Esophagus muscularis mucosa (tissue), 4 donors: Measurements from ENCODE around the gene UBA7. TPM values are rescaled to one million over a fixed set of nuclear protein-coding genes. Genes with fewer than 3 reads are reported as not detected.

Source experiments
- DNase-seq: peaks from one replicate; pipeline ENCODE4 v3.0.0-alpha.2; 2017; ENCODE audit errors: extremely low spot score
- H3K27ac ChIP-seq, 4 donors: fragments of 200-600 bp; sonication (generic); replicated peaks in 1 of 4; 1 replicate in 3 of 4; 2 replicates in 1 of 4; pipeline ENCODE4 v1.5.1; 2016 to 2019; ENCODE audit warnings: mild to moderate bottlenecking in 1 of 4
- H3K27me3 ChIP-seq, 4 donors: fragments of 200-600 bp; sonication (generic); one replicate each; pipeline versions ENCODE4 v1.5.1 to v1.6.0; 2016 to 2019
- H3K36me3 ChIP-seq, 4 donors: fragments of 200-600 bp; sonication (generic); one replicate each; pipeline ENCODE4 v1.5.1; 2016 to 2019
- H3K4me1 ChIP-seq, 4 donors: fragments of 200-600 bp; sonication (generic); one replicate each; pipeline ENCODE4 v1.5.1; 2016 to 2019
- H3K4me3 ChIP-seq, 4 donors: fragments of 200-600 bp; sonication (generic); 1 replicate in 2 of 4; 2 replicates in 2 of 4; pipeline ENCODE4 v1.5.1; 2016 to 2019; ENCODE audit warnings: mild to moderate bottlenecking in 4 of 4, moderate library complexity in 1 of 4
- H3K9me3 ChIP-seq, 4 donors: fragments of 200-600 bp; sonication (generic); 1 replicate in 3 of 4; 2 replicates in 1 of 4; pipeline ENCODE4 v1.5.1; 2016 to 2019
- EP300 ChIP-seq: sonication (generic); formaldehyde crosslinking; IDR thresholded peaks from one replicate; pipeline ENCODE4 v1.6.1; 2017; ENCODE audit warnings: antibody characterized with exemption
- POLR2A ChIP-seq: fragments of 450-650 bp; IDR thresholded peaks from one replicate; pipeline ENCODE4 v1.6.1; 2017; ENCODE audit warnings: antibody characterized with exemption, moderate library complexity, mild to moderate bottlenecking, low read depth
- POLR2AphosphoS5 ChIP-seq, 2 donors: sonication (generic); formaldehyde crosslinking; IDR thresholded peaks; one replicate each; pipeline ENCODE4 v1.6.1; 2017; ENCODE audit warnings: antibody characterized with exemption in 2 of 2
- WGBS: methylation state at CpG from one replicate; pipeline ENCODE4 v1.1.5; 2018; 5-methylcytosine and 5-hydroxymethylcytosine counted together
- intact Hi-C: fragments of 100-400 bp; cut with DNase I; formaldehyde crosslinking; loops from one replicate; pipeline ENCODE4 v1.15.1; 2023
- total RNA-seq, 4 donors: library from RNA; depleted of rRNA; stranded (reverse); fragments of >200 nt; gene quantifications; one replicate each; pipeline versions ENCODE4 v1.1.0 to v1.2.1, GENCODE V29; 2016
- TF ChIP-seq, protein P1 (sequence below), 3 experiments: fragments of 200-600 bp in 2 of 3; fragments of 450-650 bp in 1 of 3; sonication (generic) in 2 of 3; IDR thresholded peaks; one replicate each; pipeline ENCODE4 v1.5.1; 2017 to 2019; ENCODE audit warnings: antibody characterized with exemption in 3 of 3, mild to moderate bottlenecking in 2 of 3, moderate library complexity in 1 of 3

Gene UBA7, protein sequence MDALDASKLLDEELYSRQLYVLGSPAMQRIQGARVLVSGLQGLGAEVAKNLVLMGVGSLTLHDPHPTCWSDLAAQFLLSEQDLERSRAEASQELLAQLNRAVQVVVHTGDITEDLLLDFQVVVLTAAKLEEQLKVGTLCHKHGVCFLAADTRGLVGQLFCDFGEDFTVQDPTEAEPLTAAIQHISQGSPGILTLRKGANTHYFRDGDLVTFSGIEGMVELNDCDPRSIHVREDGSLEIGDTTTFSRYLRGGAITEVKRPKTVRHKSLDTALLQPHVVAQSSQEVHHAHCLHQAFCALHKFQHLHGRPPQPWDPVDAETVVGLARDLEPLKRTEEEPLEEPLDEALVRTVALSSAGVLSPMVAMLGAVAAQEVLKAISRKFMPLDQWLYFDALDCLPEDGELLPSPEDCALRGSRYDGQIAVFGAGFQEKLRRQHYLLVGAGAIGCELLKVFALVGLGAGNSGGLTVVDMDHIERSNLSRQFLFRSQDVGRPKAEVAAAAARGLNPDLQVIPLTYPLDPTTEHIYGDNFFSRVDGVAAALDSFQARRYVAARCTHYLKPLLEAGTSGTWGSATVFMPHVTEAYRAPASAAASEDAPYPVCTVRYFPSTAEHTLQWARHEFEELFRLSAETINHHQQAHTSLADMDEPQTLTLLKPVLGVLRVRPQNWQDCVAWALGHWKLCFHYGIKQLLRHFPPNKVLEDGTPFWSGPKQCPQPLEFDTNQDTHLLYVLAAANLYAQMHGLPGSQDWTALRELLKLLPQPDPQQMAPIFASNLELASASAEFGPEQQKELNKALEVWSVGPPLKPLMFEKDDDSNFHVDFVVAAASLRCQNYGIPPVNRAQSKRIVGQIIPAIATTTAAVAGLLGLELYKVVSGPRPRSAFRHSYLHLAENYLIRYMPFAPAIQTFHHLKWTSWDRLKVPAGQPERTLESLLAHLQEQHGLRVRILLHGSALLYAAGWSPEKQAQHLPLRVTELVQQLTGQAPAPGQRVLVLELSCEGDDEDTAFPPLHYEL
- 10 to 100 TPM; 25.5 to 40.0 (median 31.4) TPM for total RNA-seq

DNA sequence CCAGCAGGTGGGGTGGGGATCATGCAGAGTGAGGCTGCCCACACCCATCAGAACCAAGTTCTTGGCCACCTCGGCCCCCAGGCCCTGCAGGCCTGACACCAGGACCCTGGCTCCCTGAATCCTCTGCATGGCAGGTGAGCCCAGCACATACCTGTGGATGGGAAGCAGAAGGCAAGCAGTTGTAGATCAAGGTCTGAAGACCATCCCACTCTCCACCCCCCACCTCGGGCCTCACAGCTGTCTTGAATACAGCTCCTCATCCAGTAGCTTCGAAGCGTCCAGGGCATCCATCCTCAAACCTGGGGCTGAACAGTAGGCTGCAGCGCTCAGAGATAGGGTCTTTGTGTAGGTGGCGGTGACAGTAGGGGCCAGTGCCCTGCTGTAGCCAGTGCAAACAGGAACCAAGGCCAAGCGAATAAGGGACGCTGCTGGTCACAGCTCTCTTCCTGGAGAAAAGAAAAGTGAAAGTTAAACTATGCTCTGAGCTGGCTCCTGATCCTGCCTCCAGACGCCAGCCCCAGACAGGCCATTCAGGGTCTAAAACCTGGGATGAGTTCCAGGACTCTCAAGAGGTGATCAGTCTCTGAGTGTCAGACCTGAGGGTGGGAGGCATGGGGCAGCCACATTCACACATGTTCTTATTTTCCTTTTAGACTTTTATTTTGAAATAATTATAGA, at the start of gene UBA7:
TSS of gene UBA7 (minus strand) at position 457 of the 678 bp plus-strand sequence. CDS start at position 291, 166 bp downstream.
- Histone ChIP-seq H3K9me3 (no peaks in the 10 kb centered on the region), H3K27me3 (no peaks in the 10 kb centered on the region), H3K4me3 (peak within 1 kb of the TSS; percentile 55 to 67 (median 58)), H3K4me1 (peaks cover 19 to 39% (median 30%) of the 10 kb centered on the region in 4 donors), H3K27ac (peak within 1 kb of the TSS; percentile 72 to 82 (median 81)), H3K36me3 (peaks cover 4 to 39% (median 33%) of the 10 kb centered on the region in 4 donors)
- TF ChIP-seq, protein P1, sequence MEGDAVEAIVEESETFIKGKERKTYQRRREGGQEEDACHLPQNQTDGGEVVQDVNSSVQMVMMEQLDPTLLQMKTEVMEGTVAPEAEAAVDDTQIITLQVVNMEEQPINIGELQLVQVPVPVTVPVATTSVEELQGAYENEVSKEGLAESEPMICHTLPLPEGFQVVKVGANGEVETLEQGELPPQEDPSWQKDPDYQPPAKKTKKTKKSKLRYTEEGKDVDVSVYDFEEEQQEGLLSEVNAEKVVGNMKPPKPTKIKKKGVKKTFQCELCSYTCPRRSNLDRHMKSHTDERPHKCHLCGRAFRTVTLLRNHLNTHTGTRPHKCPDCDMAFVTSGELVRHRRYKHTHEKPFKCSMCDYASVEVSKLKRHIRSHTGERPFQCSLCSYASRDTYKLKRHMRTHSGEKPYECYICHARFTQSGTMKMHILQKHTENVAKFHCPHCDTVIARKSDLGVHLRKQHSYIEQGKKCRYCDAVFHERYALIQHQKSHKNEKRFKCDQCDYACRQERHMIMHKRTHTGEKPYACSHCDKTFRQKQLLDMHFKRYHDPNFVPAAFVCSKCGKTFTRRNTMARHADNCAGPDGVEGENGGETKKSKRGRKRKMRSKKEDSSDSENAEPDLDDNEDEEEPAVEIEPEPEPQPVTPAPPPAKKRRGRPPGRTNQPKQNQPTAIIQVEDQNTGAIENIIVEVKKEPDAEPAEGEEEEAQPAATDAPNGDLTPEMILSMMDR (IDR thresholded peaks at IDR 0.05), result no peak
- peak; percentile 44 to 73 for TF ChIP-seq POLR2AphosphoS5 (IDR thresholded peaks at IDR 0.05)
- no peak for DNase-seq
- intact Hi-C loops, result no loop called here
- WGBS, result 8% methylated on average over 9 of the region's 9 CpGs

DNA sequence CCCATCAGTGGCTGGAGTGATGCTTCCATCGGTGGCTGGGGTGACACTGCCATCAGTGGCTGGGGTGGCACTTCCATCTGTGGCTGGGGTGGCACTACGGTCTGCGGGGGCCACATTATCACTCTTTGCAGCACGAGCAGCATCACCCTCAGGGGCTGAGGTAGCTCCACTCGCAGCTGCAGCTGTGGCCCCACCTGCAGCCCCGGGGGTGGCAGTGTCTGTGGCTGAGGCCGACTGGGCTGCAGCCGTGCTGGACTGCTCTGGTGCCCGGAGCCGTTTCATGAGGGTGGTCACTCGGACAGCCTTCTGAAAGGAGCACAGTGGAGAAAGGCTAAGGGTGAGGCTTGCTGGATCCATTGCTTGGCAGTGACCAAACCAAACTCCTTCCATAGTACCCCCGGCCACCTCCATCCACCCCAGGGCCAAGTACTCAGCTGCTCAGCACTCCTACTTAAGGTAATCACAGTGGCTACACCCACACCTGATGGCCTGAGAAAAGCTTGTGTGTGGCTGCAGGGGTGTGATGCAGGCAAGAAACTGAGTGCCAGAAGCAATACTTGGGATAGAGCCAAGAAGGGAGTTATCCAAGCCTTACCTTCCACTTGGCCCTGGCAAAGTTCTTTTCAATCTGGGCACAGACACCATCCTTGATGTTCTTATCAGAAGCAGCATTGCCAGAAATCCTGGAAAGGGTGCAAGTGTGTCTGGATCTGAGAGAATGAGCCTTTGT, 46.0 kb upstream of the UBA7 start:
- WGBS, result 75% methylated on average over 1 of the region's 12 CpGs
- no peak for TF ChIP-seq POLR2AphosphoS5 (IDR thresholded peaks at IDR 0.05)
- TF ChIP-seq EP300, result no peak
- no peak for TF ChIP-seq POLR2A
- TF ChIP-seq, protein P1 (IDR thresholded peaks at IDR 0.05), result no peak
- Histone ChIP-seq H3K9me3 (no peaks in the 10 kb centered on the region), H3K27me3 (peaks cover 0 to 29% (median 0%) of the 10 kb centered on the region in 4 donors), H3K4me1 (peaks cover 6 to 16% (median 12%) of the 10 kb centered on the region in 4 donors), H3K27ac (no peak overlapping the region), H3K4me3 (no peak overlapping the region), H3K36me3 (no peaks in the 10 kb centered on the region)
- DNase-seq, result no peak
- intact Hi-C loops, result loop anchor here (5.0 kb wide), 2 partner anchors 48 to 228 kb away; partner anchors contain the start of gene RBM5

DNA sequence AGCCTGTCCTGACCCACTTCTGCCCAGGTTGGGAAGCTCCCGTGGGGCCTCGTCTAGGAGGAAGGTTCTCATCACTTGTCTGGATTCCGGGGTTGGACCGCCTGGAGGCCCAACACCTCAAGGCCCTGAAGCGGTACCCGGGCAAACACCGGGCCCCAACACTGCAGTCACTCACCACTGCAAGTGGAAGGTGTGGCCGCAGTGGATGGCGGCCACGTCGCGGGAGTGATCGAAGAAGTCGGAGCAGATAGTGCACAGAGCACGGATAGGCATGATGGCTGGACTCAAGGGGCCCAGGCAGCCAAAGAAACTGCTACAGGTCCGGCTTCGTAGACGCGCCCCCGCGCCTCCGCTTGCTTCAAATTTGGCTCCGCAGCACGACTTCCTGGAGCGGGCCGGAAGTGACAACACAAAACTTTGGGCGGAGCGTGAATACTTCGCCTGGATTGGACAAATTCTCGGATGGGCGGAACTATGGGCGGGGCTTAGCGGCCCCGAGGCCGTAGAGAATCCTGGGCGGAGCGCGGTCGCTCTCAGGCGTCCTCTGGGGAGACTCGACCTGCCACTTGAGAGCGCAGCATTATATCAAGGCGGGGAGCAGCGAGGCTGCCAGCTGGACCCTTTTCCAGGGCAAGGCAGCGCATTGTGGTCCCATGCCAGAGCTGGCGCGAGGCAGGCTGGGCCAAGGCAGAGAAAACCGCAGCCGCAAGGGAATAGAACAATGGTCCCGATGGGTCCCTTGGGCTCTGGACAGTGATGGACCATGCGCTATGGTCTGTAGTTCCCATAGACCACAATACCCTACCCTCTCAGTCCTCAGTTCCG, 42.6 kb upstream of the UBA7 start, which contains the start of gene TRAIP:
TSS of gene TRAIP (minus strand) at position 384 of the 825 bp plus-strand sequence. CDS start at position 273, 111 bp downstream.
- no peaks in the 10 kb centered on the region for H3K36me3 ChIP-seq
- intact Hi-C loops, result loop anchor here (5.0 kb wide), 2 partner anchors 51 to 231 kb away; partner anchors contain the start of gene RBM5
- peak; percentile 99 for DNase-seq
- H3K27me3 ChIP-seq, result no peaks in the 10 kb centered on the region
- H3K9me3 ChIP-seq, result no peaks in the 10 kb centered on the region
- peaks cover 6 to 16% (median 12%) of the 10 kb centered on the region in 4 donors for H3K4me1 ChIP-seq
- 8% methylated on average over 17 of the region's 52 CpGs for WGBS
- peak within 1 kb of the TSS; percentile 59 to 80 (median 61) for H3K4me3 ChIP-seq
- TF ChIP-seq EP300, result no peak
- TF ChIP-seq, protein P1 (IDR thresholded peaks at IDR 0.05), result no peak
- no peak for TF ChIP-seq POLR2A
- TF ChIP-seq POLR2AphosphoS5 (IDR thresholded peaks at IDR 0.05), result peak; percentile 81 to 85
- H3K27ac ChIP-seq, result peak within 1 kb of the TSS; percentile 75 to 81 (median 79)
